HG03139 (cell line): Measurements from ENCODE around the gene MAGEA4.

ENCODE experiments used
- ATAC-seq: cut with Tn5 transposase; IDR thresholded peaks from one replicate; pipeline ENCODE4 v1.9.1; 2021; ENCODE audit not compliant: unreplicated experiment

MAGEA4 gene

GRCh38 chrX:151922692-151923091, 10.0 kb downstream of the MAGEA4 start:
- ATAC-seq = no peak

- ATAC-seq = no peak
Observed at GRCh38 chrX:151923648-151924047, 11.0 kb downstream of the MAGEA4 start.

- ATAC-seq = no peak
Observed at GRCh38 chrX:151929126-151929525, 16.4 kb downstream of the MAGEA4 start.

GRCh38 chrX:151935358-151935757, 22.7 kb downstream of the MAGEA4 start:
- no peak for ATAC-seq

GRCh38 chrX:151938172-151938571, 25.5 kb downstream of the MAGEA4 start:
- ATAC-seq = no peak

- no peak for ATAC-seq
Observed at GRCh38 chrX:151954730-151955129, 42.0 kb downstream of the MAGEA4 start.

- no peak for ATAC-seq
Observed at GRCh38 chrX:151958101-151958500, 45.4 kb downstream of the MAGEA4 start.

GRCh38 chrX:151962034-151962433, 49.3 kb downstream of the MAGEA4 start:
- ATAC-seq = no peak

GRCh38 chrX:151966236-151966635, 53.5 kb downstream of the MAGEA4 start:
- ATAC-seq = no peak

GRCh38 chrX:151970027-151970426, 57.3 kb downstream of the MAGEA4 start:
- no peak for ATAC-seq

- ATAC-seq = no peak
Observed at GRCh38 chrX:151970661-151971060, 58.0 kb downstream of the MAGEA4 start.

GRCh38 chrX:151973060-151973661, 60.5 kb downstream of the MAGEA4 start:
- no peak for ATAC-seq

- no peak for ATAC-seq
Observed at GRCh38 chrX:151973851-151974335, 61.2 kb downstream of the MAGEA4 start.
